Measurements from ENCODE around the gene TM9SF2.

The TM9SF2 gene

DNA sequence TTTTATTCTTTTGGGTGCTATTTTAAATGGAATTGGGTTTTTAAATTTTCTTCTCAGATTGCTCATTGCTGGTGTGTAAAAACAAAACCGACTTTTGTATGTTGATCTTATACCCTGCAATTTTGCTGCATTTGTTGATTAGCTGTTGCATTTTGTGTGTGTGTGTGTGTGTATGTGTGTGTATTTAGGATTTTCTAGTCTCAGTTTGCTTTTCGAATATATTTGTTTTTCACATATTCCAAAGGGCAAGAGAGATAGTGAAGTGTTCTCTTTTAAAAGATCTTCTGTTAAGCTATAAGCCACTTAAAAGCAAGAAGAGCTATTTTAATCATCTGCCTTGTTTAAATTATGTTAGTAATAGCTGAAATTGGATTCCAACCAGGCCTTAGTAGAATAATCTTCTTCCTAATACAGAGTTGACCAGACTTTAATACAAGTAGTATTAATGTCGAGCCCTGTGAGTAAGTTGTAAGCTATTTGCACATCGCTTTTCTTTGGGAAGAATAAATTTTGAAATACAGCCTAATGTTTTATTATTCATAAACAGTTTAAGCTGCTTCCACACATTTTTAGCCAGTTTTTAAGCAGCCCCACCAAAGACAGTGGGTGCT, 57.4 kb downstream of the TM9SF2 start:
- TF ChIP-seq ZNF701 (tag by site-specific recombination; IDR thresholded peaks at IDR 0.05) (no peak), OSR2 (tag by site-specific recombination; IDR thresholded peaks at IDR 0.05) (no peak), ZSCAN4 (tag by site-specific recombination; IDR thresholded peaks at IDR 0.05) (peak; percentile 54), ZNF311 (tag by site-specific recombination; IDR thresholded peaks at IDR 0.05; ENCODE audit: borderline replicate concordance) (no peak), SP3 (tag by site-specific recombination; IDR thresholded peaks at IDR 0.05) (no peak), ZBTB48 (tag by site-specific recombination; IDR thresholded peaks at IDR 0.05) (no peak), ZNF76 (tag by site-specific recombination; IDR thresholded peaks at IDR 0.05; ENCODE audit: borderline replicate concordance, low read depth) (no peak)
- TF ChIP-seq, protein P1, sequence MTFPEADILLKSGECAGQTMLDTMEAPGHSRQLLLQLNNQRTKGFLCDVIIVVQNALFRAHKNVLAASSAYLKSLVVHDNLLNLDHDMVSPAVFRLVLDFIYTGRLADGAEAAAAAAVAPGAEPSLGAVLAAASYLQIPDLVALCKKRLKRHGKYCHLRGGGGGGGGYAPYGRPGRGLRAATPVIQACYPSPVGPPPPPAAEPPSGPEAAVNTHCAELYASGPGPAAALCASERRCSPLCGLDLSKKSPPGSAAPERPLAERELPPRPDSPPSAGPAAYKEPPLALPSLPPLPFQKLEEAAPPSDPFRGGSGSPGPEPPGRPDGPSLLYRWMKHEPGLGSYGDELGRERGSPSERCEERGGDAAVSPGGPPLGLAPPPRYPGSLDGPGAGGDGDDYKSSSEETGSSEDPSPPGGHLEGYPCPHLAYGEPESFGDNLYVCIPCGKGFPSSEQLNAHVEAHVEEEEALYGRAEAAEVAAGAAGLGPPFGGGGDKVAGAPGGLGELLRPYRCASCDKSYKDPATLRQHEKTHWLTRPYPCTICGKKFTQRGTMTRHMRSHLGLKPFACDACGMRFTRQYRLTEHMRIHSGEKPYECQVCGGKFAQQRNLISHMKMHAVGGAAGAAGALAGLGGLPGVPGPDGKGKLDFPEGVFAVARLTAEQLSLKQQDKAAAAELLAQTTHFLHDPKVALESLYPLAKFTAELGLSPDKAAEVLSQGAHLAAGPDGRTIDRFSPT (tag by site-specific recombination; IDR thresholded peaks at IDR 0.05) = no peak
- no peaks in the 10 kb centered on the region for H3K9me3 ChIP-seq (ENCODE audit: control insufficient read depth, insufficient read depth, low read depth, low read length)
- no peaks in the 10 kb centered on the region for H3K4me1 ChIP-seq (ENCODE audit: control insufficient read depth, insufficient read depth, low read length)
- H3K36me3 ChIP-seq (ENCODE audit: control insufficient read depth in 2 of 2, insufficient read depth in 1 of 2, low read length in 2 of 2) = peaks cover 11 to 55% of the 10 kb centered on the region in 2 experiments
- no peak overlapping the region for H3K4me3 ChIP-seq (ENCODE audit: low read depth, low read length)
- ChIA-PET CTCF (no interaction called here), POLR2A (interaction anchor here (0.8 kb wide), 1 partner anchor 11 kb away, joined by 4 read pairs; no protein-coding TSS in a partner anchor)
- no peak overlapping the region for H3K27ac ChIP-seq (ENCODE audit: extremely low read depth, low read depth, low read length)

- no peak for TF ChIP-seq ZFP69B (tag by site-specific recombination; IDR thresholded peaks at IDR 0.05)
- TF ChIP-seq ZBTB26 (tag by site-specific recombination; optimal IDR thresholded peaks at IDR 0.05) = no peak
- TF ChIP-seq ZNF221 (tag by site-specific recombination; IDR thresholded peaks at IDR 0.05; ENCODE audit: borderline replicate concordance) = no peak
- TF ChIP-seq, protein P2, sequence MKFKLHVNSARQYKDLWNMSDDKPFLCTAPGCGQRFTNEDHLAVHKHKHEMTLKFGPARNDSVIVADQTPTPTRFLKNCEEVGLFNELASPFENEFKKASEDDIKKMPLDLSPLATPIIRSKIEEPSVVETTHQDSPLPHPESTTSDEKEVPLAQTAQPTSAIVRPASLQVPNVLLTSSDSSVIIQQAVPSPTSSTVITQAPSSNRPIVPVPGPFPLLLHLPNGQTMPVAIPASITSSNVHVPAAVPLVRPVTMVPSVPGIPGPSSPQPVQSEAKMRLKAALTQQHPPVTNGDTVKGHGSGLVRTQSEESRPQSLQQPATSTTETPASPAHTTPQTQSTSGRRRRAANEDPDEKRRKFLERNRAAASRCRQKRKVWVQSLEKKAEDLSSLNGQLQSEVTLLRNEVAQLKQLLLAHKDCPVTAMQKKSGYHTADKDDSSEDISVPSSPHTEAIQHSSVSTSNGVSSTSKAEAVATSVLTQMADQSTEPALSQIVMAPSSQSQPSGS (tag by site-specific recombination; IDR thresholded peaks at IDR 0.05; ENCODE audit: low read depth) = no peak
- no peak for TF ChIP-seq PRDM1 (tag by site-specific recombination; IDR thresholded peaks at IDR 0.05)
- TF ChIP-seq ZNF175 (tag by site-specific recombination; IDR thresholded peaks at IDR 0.05) = no peak
- TF ChIP-seq ZNF23 (tag by site-specific recombination; IDR thresholded peaks at IDR 0.05; ENCODE audit: borderline replicate concordance) = no peak
- no peak for TF ChIP-seq SP3 (tag by site-specific recombination; IDR thresholded peaks at IDR 0.05)
- no peak for TF ChIP-seq ZNF404 (tag by site-specific recombination; IDR thresholded peaks at IDR 0.05)
- TF ChIP-seq ZNF521 (tag by site-specific recombination; IDR thresholded peaks at IDR 0.05) = no peak
- TF ChIP-seq SCRT1 (tag by site-specific recombination; IDR thresholded peaks at IDR 0.05; ENCODE audit: borderline replicate concordance) = no peak
- TF ChIP-seq ZFP3 (tag by site-specific recombination; IDR thresholded peaks at IDR 0.05; ENCODE audit: low read depth) = no peak
- TF ChIP-seq ZNF18 (tag by site-specific recombination; IDR thresholded peaks at IDR 0.05) = no peak
- TF ChIP-seq AEBP2 (tag by site-specific recombination; IDR thresholded peaks at IDR 0.05; ENCODE audit: borderline replicate concordance) = no peak
- TF ChIP-seq MZF1 (tag by site-specific recombination; IDR thresholded peaks at IDR 0.05; ENCODE audit: borderline replicate concordance) = no peak
- no peak for TF ChIP-seq KLF7 (tag by site-specific recombination; IDR thresholded peaks at IDR 0.05; ENCODE audit: borderline replicate concordance)
- TF ChIP-seq ZNF133 (tag by site-specific recombination; IDR thresholded peaks at IDR 0.05) = no peak
- Histone ChIP-seq H3K9me3 (ENCODE audit: control insufficient read depth, insufficient read depth, low read depth, low read length) (no peaks in the 10 kb centered on the region), H3K27ac (ENCODE audit: extremely low read depth, low read depth, low read length) (no peak overlapping the region), H3K4me3 (ENCODE audit: low read depth, low read length) (no peak overlapping the region), H3K4me1 (ENCODE audit: control insufficient read depth, insufficient read depth, low read length) (no peaks in the 10 kb centered on the region), H3K36me3 (ENCODE audit: control insufficient read depth in 2 of 2, insufficient read depth in 1 of 2, low read length in 2 of 2) (peaks cover 7 to 47% of the 10 kb centered on the region in 2 experiments)
- CTCF ChIA-PET = interaction anchor here (0.7 kb wide), 1 partner anchor 122 kb away, joined by 3 read pairs; no protein-coding TSS in a partner anchor
- POLR2A ChIA-PET = interaction anchor here (0.6 kb wide), 1 partner anchor 28 kb away, joined by 3 read pairs; no protein-coding TSS in a partner anchor
Observed at GRCh38 chr13:99559560-99559959, 58.3 kb downstream of the TM9SF2 start.
